Spleen (tissue), 11 donors: ENCODE data around the gene REXO1. TPM values are rescaled to one million over a fixed set of nuclear protein-coding genes. Genes with fewer than 3 reads are reported as not detected.

ENCODE experiments used
- DNase-seq: peaks from one replicate; pipeline ENCODE4 v3.0.0-alpha.2; 2020
- H3K27ac ChIP-seq, 8 donors: fragments of 200-600 bp; sonication (generic) in 7 of 8; 1 replicate in 4 of 8; 2 replicates in 4 of 8; pipeline versions ENCODE4 v1.5.0 to v1.8.0; 2016 to 2021; ENCODE audit warnings: inconsistent platforms in 4 of 8, mild to moderate bottlenecking in 4 of 8, moderate library complexity in 1 of 8
- H3K27me3 ChIP-seq, 7 donors: fragments of 200-600 bp; sonication (generic) in 6 of 7; replicated peaks in 1 of 7; 1 replicate in 4 of 7; 2 replicates in 3 of 7; pipeline versions ENCODE4 v1.5.0 to v1.8.0; 2016 to 2021; ENCODE audit warnings: inconsistent platforms in 3 of 7, mild to moderate bottlenecking in 1 of 7
- H3K36me3 ChIP-seq, 6 donors: fragments of 200-600 bp; sonication (generic) in 5 of 6; 1 replicate in 4 of 6; 2 replicates in 2 of 6; pipeline versions ENCODE4 v1.5.0 to v1.8.0; 2016 to 2021; ENCODE audit warnings: inconsistent platforms in 2 of 6
- H3K4me1 ChIP-seq, 6 donors: fragments of 200-600 bp; sonication (generic) in 5 of 6; 1 replicate in 3 of 6; 2 replicates in 3 of 6; pipeline versions ENCODE4 v1.5.0 to v1.8.0; 2016 to 2021; ENCODE audit warnings: inconsistent platforms in 3 of 6
- H3K4me3 ChIP-seq, 8 donors: fragments of 200-600 bp; sonication (generic) in 7 of 8; 1 replicate in 4 of 8; 2 replicates in 4 of 8; pipeline versions ENCODE4 v1.5.0 to v1.8.0; 2016 to 2021; ENCODE audit warnings: inconsistent platforms in 4 of 8, mild to moderate bottlenecking in 4 of 8, moderate library complexity in 2 of 8
- H3K9me3 ChIP-seq, 8 donors: fragments of 200-600 bp; sonication (generic) in 7 of 8; 1 replicate in 4 of 8; 2 replicates in 4 of 8; pipeline versions ENCODE4 v1.5.0 to v1.8.0; 2016 to 2021; ENCODE audit warnings: inconsistent platforms in 4 of 8
- CTCF ChIP-seq, 11 experiments: fragments of 200-600 bp in 7 of 11; fragments of 450-650 bp in 4 of 11; sonication (generic) in 4 of 11; IDR thresholded peaks in 8 of 11; conservative IDR thresholded peaks in 3 of 11; 1 replicate in 7 of 11; 2 replicates in 4 of 11; pipeline versions ENCODE4 v1.4.0 to v1.8.0; 2016 to 2021; ENCODE audit warnings: antibody characterized with exemption in 11 of 11, inconsistent platforms in 4 of 11, mild to moderate bottlenecking in 1 of 11
- POLR2A ChIP-seq, 3 donors: fragments of 450-650 bp; IDR thresholded peaks; one replicate each; pipeline ENCODE4 v1.5.1; 2017; ENCODE audit warnings: antibody characterized with exemption in 3 of 3, mild to moderate bottlenecking in 1 of 3
- POLR2AphosphoS5 ChIP-seq, 3 donors: sonication (generic); formaldehyde crosslinking; IDR thresholded peaks; one replicate each; pipeline ENCODE4 v1.5.1; 2017; ENCODE audit warnings: antibody characterized with exemption in 3 of 3
- WGBS, 5 donors: extraction: QIAGEN DNeasy Blood & Tissue Kit in 3 of 5; methylation state at CpG; one replicate each; pipeline versions ENCODE4 v1.1.5 to v1.1.7; 2013 to 2018; 5-methylcytosine and 5-hydroxymethylcytosine counted together
- intact Hi-C: fragments of 100-400 bp; cut with DNase I; formaldehyde crosslinking; loops from one replicate; pipeline ENCODE4 v1.15.0; 2023; ENCODE audit warnings: low total_unique reads
- polyA plus RNA-seq, 3 donors: library from polyadenylated mRNA; stranded (reverse); fragments of 200-250 nt; gene quantifications; one replicate each; pipeline ENCODE4 v1.2.1, GENCODE V29; 2013
- total RNA-seq, 7 donors: library from RNA; depleted of rRNA in 3 of 7; stranded (reverse); fragments of >200 nt in 3 of 7; fragmentation: NEBNext Ultra II Directional in 4 of 7; extraction: Animal tissue kit (Norgen Biotek cat#: 25700) in 4 of 7; gene quantifications; one replicate each; pipeline versions ENCODE4 v1.1.0 to v1.2.1, GENCODE V29; 2016 to 2021
- donor health status: healthy with polysubstance abuse.
- donor health status: DM: no; HTN: no; CAD: no; lungs with moderate emphysema.
- donor health status: DM: no; HTN: no; CAD: no.
- donor health status: Bipolar disorder and iron deficiency.
- donor health status: healthy.
- donor health status: DM: no; HTN: no; CAD: no.
- donor health status: DM: yes; HTN: yes; CAD: no.

Gene REXO1
- total and polyA plus RNA-seq, 10 donors: 13.4 to 88.1 (median 50.6) TPM

GRCh38 chr19:1857648-1858326 is 9.5 kb upstream of the REXO1 start:
- TF ChIP-seq POLR2A (IDR thresholded peaks at IDR 0.05) (no peak), POLR2AphosphoS5 (IDR thresholded peaks at IDR 0.05) (no peak), CTCF (IDR thresholded peaks at IDR 0.05 in 8 of 11, conservative IDR thresholded peaks at IDR 0.05 in 3 of 11) (no peak)
- Histone ChIP-seq H3K27ac (peak overlapping the region; percentile 80 to 99 (median 95)), H3K36me3 (peaks cover 0 to 9% (median 6%) of the 10 kb centered on the region in 6 donors), H3K4me3 (peak overlapping the region in 7 of 8 donors; percentile 42 to 82 (median 54)), H3K4me1 (peaks cover 64 to 98% (median 97%) of the 10 kb centered on the region in 6 donors), H3K9me3 (no peaks in the 10 kb centered on the region), H3K27me3 (no peaks in the 10 kb centered on the region)
- intact Hi-C loops: no loop called here
- WGBS, 5 donors: 22 to 44% (median 37%) methylated on average over 15 to 16 of the region's 16 CpGs
- no peak for DNase-seq

- H3K4me3 ChIP-seq: peak overlapping the region; percentile 30 to 82 (median 50)
- H3K9me3 ChIP-seq: no peaks in the 10 kb centered on the region
- no peaks in the 10 kb centered on the region for H3K27me3 ChIP-seq
- WGBS, 5 donors: 1 to 3% (median 3%) methylated on average over 18 to 70 of the region's 73 CpGs
- peaks cover 0 to 9% (median 6%) of the 10 kb centered on the region in 6 donors for H3K36me3 ChIP-seq
- peak overlapping the region; percentile 80 to 99 (median 95) for H3K27ac ChIP-seq
- intact Hi-C loops: no loop called here
- H3K4me1 ChIP-seq: peaks cover 71 to 100% (median 100%) of the 10 kb centered on the region in 6 donors
- peak; percentile 97 for DNase-seq
- TF ChIP-seq CTCF (IDR thresholded peaks at IDR 0.05 in 8 of 11, conservative IDR thresholded peaks at IDR 0.05 in 3 of 11) (no peak), POLR2AphosphoS5 (IDR thresholded peaks at IDR 0.05) (peak; percentile 55 to 87 (median 73))
Measured at GRCh38 chr19:1856698-1857603, 8.7 kb upstream of the REXO1 start.

- TF ChIP-seq POLR2A (IDR thresholded peaks at IDR 0.05) (no peak), CTCF (IDR thresholded peaks at IDR 0.05 in 8 of 11, conservative IDR thresholded peaks at IDR 0.05 in 3 of 11) (no peak), POLR2AphosphoS5 (IDR thresholded peaks at IDR 0.05) (no peak)
- Histone ChIP-seq H3K4me3 (peak overlapping the region; percentile 30 to 82 (median 50)), H3K36me3 (peaks cover 0 to 9% (median 6%) of the 10 kb centered on the region in 6 donors), H3K9me3 (no peaks in the 10 kb centered on the region), H3K4me1 (peaks cover 69 to 100% (median 100%) of the 10 kb centered on the region in 6 donors), H3K27me3 (no peaks in the 10 kb centered on the region), H3K27ac (peak overlapping the region; percentile 80 to 99 (median 95))
- DNase-seq: no peak
- intact Hi-C loops: no loop called here
- 11 to 23% (median 18%) methylated on average over 5 to 6 of the region's 6 CpGs for WGBS, 5 donors
Measured at GRCh38 chr19:1856345-1856697, 8.0 kb upstream of the REXO1 start.
